Measurements from ENCODE around the gene CHMP2B.

Gene CHMP2B, protein sequence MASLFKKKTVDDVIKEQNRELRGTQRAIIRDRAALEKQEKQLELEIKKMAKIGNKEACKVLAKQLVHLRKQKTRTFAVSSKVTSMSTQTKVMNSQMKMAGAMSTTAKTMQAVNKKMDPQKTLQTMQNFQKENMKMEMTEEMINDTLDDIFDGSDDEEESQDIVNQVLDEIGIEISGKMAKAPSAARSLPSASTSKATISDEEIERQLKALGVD

DNA sequence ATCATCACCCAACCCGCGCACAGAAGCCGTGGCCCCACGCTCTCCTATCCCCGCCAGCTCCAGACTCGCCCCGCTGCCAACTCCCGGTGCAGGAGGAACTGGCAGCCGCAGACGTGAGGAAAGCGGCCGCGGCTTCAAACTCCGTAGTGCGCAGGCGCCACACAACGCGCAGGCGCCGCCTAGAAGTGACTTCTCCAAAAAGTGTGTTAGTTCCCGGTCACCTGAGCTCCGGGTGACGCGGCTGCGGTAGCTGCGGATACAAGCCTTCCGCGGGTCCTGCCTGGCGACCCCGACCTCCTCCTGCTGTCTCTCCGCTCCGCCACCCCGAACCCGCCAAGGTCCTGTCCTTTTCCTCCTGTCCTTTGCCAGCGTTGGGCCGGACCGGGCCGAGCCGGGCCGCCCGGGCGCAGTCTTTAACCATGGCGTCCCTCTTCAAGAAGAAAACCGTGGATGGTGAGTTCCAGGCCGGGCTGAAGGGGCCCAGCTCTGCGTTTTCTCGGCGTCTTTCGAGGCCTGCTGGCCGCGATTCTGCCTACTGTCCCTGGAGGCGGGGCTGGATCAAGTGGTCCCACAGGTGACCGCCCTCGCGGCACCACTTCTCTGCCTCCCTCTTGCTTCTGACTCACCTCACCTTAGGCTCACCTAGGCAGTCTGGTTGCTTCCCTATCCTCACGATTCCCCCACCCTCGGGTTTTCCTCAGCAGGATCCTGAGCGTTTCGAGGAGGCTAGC is at the start of gene CHMP2B:
Gene CHMP2B (plus strand): TSS at position 206 of the 731 bp plus-strand sequence. CDS start 214 bp downstream, at position 420.
- peak; percentile 96 for DNase-seq

DNA sequence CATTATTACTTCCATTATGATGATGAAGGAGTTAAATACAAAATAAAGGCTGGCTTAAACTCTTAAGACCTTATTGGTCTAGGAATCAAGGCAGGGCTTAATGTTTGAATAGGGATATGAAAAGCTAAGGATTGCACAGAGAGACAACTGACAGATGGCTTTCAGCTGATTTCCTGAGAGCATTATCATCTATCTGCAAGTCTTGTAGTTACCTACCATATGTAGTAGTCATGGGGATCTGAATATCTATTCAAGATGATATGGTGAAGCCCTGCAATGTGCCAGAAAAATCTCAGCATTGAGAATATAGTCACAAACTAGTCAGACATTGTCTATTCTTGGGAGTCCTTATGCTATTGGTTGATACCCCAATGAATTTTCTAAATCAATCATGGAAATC is 47.5 kb upstream of the CHMP2B start:
- no peak for DNase-seq

DNA sequence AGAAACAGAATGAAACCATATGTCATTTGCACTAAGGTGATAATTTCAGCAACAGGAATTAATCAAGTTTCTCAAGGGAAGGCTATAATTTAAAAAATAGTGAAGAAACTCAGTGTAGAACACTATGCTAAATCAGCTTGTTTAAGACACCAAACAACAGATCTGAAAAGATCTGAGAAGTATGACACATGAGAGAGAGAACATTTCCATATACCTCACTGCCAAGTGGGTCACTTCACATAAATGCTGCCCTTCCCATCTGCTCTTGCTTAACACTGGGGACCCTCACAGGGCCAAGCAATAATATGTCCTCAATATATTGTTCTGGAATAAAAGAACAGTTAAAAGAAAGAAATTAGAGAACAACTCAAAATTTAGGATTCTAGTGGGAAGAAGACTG is 45.6 kb upstream of the CHMP2B start:
- DNase-seq = no peak

DNA sequence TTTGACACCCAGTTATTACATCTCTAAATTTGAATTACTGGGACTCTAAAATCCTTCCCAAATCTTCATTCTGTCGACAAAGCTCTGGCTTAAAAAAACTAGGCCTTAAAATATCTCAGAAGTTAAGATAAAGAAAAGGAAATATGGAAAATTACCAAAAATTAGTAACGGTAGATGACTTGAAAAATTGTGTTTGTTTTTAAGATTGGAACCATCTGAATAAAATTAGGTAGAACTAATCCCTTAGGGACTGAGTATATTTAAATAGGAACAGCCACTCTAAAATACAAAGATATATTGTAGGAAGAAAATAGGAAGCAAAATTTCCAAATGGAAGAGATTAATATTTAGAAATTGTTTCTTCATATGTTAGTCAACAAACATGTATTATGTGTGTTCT is 45.1 kb upstream of the CHMP2B start:
- DNase-seq = no peak

DNA sequence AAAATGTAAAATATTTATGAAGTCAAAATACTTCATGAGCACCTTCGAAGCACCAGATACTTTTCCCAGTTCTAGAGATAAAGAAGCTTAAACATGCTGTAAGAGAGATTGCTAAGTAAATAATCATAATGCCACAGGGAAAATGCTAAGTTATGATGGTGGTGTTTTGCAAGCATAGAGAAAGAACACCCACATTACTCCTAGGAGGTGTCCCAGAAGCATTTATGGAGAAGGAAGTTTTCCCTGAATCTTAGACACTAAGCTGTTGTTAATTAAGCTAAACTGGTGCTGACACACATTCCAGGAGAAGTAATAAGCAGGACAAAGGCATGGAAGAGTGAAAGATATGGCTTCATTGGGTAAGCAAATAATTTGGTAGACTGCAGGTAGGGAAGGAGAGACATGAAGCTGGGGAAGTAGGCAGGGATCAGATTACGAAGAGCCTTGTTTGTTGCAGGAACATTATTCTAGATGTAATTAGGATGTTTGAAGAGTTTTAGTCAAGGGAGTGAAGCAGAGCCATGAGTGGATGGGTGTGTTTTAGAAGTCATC is 40.4 kb upstream of the CHMP2B start:
- DNase-seq = no peak

DNA sequence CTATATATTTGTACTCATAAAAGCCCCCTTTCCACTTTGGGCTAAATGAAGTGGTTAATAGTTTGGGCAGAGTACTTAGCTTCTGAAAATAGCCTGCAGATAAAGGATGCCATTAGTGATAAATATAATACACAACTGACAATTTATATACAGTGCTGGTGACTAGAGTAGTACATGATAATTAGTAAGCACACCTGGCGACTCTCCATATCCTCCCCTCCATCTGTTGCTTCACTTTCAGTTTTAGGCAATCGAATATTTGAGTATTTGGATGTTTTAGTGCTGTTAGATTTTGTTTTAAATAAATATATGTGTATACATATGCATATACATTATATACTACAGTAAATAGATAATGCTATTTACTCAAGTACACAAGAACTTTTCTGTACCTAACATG is 35.9 kb upstream of the CHMP2B start:
- no peak for DNase-seq

DNA sequence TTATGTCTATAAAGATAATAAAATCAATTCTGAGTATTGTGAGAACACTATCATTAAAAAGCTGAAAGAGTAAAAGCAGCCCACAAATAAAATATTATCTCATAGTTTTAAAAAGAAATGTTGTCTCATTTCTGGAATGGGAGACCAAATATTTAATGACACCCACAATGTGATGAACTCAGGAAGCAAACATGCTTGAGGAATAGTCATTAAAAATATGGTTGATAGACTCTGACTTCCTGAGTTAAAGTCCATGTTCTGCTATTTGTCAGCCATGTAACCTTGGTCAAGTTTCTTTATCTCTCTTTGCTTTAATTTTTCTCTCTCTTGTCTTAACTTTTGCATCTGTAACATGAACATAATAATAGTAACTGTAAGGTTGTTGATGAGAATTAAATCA is 35.5 kb upstream of the CHMP2B start:
- no peak for DNase-seq

DNA sequence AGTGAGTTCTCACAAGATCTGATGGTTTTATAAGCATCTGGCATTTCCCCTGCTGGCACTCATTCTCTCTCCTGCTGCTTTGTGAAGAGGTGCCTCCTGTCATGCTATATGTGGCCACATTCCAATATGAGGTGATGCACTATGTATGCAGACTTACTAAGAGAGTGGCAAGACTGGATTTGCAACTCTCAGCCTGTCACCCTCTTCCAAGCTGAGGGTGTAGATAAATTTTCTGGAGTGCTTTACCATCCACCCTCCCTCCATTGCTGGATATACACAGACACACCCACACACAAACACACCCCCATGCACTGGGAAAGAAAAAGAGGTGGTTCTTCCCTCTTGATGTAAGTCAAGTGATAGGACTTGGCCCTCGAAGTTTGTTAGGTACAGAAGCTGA is 30.2 kb upstream of the CHMP2B start:
- DNase-seq = no peak

DNA sequence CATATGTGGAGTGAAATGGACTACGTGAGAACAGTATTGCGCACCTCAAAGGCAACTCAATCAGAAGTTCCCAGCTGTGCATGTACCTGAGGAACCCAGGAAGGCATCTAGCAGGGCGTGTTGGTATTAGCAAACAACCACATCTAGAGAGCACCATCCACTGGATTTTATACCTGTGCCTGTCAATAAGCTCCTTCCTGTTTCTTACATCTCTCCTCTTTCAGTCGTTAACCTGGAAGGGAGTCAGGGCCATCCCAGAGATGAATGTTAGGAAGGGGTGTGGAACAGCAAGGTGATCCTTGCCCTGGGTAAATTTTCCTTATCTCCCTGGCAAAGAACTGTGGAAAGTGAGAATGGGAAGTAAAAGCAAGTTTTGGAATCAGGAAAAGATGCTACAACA is 29.6 kb upstream of the CHMP2B start:
- DNase-seq = no peak

DNA sequence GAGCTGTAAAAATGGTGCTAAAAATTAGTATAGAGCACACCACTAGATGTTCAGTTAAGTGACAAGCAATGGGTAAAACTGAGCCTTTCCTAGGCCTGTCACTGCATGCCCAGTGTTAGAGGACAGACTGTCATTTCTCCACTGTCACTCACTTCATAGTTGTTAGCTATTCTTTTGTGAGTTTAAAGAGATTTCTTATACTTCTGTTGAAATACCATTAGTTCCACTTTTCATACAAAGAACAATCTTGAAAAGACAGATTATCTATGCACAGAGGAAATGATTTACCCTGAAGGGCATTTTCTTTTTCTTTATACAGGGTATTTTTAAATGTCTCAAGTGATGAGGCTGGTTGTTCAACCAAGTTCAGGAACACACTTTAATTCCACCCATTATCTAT is 28.3 kb upstream of the CHMP2B start:
- no peak for DNase-seq

DNA sequence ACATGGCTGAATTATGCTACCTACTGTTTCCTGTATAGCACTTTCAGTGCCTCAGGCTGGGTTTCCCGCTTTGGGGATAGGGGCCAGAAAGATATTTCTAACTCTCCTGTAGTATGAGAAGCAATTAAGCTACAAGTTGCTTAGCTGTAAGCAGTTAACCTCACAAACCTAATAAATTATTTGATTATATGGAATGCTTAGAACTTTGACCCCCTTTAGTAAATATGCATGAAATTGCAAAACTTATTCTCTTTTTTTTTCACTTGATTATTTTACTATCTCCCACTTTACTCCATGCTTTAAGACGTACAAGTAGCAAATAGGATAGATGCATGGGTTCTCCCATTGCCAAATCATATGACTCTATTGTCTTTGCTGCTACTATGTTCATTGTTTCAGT is 27.5 kb upstream of the CHMP2B start:
- no peak for DNase-seq

DNA sequence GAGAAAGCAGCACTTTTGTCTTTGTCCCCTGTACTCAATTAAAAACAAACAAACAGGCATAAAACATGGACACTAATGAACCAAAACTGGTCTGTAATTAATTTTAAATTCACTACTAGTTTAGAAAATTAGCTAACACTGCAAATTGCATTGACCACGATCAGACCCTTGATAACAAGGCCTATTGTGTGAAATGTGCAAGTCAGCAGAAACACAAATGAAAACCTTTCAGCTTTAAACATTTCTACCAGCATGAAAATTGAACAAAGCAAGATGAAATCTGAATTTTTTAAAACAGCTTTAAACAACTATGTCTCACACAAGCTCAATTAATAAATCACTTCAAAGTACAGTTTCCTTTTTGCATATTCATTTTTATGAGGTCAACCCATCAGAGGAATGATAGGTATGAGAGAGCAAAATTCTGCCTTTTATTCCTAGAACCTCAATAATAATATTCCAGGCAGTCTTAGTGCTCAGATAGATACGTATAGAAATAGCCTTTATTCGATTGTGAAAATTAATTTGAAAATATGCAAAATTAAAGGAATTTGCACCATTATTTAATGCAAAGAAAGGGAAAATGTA is 27.0 kb upstream of the CHMP2B start:
- DNase-seq = no peak

DNA sequence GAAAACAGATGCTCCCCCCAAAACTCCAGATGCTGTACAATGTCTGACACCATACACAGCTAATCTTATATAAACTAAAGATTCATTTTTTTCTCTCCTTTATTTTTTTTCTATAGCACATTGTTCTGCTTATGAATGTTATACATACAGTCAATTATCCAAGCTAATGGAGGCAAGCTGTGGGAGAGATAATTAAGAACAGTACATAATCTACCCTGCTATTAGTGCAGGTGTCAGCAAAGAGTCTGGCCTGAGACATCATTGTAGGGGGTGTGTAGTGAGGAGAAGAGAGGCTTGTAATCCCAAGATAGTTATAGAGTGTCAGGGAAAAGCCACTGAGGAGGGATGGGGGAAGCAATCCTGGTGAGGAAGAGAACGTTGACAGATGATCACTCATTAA is 25.4 kb upstream of the CHMP2B start:
- no peak for DNase-seq

DNA sequence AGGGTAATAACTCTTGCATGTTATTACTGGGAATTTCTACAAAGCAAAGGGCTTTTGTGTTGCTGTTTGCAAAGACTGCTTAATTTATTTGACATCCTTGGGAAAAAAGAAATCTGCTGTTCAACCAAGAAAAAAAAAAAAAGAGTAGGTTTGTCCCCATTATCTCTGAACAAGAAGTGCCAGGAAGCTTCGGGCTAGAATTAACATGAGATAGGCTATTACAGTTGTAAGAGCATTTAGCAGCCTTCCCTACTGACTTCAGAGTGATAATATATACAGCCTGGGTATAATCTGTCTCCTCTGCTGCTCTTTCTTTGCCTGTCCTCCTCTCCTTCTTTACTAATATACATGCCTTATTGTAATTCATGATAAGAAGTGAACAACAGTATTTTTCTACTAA is 23.3 kb upstream of the CHMP2B start:
- DNase-seq = no peak

DNA sequence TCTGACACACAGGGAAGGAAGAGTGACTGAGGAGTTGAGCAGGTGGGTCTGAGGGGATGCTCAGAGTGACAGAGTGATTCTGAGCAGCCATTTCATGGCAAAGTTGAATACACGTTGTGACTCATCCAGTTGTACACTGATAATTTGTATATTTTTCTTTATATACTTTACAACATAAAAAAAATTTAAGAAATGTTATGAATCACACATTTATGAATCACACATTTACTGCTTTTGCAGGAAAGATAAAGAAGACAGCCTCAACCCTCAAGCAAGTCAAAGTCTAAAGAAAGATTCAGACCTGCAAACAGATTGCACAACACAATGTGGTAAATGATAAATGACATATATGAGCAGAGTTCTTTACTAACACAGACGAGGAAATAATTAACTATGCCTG is 21.0 kb upstream of the CHMP2B start:
- no peak for DNase-seq

DNA sequence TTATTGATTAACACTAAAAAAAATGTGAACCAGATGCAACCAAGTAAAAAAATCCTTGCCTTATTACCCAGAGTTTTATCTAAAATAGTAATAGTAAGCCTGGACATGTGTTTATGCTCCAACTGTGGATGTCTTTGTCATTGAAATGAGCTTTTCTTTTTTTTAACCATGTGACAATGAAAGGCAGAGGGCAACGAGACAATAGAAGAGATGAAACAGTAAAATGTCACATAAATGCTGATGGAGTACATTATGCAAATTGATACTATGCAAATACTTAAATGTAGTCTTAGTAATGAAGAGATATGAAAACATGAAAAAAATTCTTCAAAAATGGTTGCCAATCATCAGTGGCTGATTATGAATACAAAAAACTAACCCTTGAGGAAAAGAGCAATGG is 20.5 kb upstream of the CHMP2B start:
- no peak for DNase-seq

DNA sequence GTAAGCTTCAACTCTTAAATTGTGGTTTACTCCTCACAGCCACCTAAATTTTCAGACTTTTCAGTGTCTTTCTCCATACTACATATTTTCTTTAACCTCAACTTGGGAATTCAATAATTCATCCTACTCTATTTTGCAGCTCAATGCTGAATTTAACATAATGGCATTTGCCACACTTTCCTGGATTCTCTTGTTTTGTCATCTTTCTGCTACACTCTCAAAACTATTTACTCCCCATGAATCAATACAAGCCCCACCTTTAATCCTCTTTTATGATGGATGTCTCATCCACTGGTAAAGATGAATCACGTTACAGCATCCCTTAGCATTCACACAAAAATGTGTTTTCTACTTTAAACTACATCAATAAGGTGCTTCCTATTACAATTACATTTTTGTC is 19.6 kb upstream of the CHMP2B start:
- DNase-seq = no peak

DNA sequence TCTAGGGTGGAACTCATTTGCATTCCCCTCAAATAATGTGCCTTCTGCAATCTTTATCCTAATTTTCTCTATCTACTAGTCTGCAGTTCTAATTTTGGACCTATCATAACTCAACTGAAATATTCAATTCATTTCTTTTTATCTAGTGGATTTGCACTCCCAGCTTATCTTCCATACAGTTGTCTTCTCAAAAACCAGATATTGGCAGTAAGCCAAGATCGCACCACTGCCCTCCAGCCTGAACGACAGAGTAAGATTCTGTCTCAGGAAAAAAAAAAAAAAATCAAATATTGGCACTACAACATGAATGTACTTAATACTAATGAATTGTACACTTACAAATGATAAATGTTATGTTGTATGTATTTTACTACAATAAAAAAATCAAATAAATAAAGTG is 18.0 kb upstream of the CHMP2B start:
- no peak for DNase-seq

DNA sequence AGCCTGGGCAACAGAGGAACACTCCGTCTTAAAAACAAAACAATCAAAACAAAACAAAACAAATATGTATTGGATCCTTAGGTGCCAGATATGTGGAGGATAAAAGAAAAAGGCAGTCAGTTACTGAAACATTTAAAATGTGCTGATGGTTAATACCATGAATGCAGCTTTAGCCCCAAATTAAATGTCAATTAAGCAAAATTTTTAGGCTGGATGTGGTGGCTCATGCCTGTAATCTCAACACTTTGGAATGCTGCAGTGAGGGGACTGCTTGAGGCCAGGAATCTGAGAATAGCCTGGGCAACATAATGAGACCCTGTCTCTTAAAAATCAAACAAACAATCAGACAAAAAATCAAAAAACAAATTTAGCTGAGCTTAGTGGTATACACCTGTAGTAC is 8.5 kb upstream of the CHMP2B start:
- no peak for DNase-seq

DNA sequence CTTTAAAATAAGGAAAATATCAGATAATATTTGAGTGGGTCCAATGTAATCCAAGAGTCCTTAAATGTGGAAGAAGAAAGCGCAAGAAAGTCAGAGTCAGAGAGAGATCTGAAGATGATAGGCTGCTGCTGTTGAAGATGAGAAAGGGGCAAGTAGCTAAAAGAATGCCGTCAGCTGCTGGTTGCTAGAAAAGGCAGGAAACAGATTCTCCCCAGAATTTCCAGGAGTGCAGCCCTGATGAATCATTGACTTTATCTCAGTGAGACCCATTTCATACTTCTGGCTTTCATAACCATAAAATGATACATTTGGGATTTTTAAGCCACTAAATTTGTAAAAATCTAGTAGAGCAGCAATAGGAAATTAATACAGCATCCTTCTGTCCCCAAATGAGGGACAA is 7.5 kb upstream of the CHMP2B start:
- DNase-seq = no peak

DNA sequence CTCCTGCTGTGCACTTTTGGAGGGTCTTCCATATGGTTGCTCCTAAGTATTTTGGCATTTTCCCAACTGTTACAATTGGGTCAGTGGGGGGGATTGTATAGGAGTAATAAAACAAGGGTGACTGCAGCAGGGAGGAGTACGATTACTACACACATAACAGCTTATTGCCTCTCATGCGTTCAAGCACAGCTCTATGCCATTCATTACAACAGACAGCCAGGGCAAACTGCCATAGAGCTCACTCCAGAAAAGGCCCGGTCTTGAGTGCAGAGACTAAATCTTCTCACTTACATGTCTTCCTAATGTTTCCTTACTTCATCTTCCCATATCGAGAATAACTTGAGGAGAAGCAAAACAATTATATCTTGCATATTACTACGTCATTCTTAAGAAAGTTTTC is 1.4 kb upstream of the CHMP2B start:
- DNase-seq = no peak

DNA sequence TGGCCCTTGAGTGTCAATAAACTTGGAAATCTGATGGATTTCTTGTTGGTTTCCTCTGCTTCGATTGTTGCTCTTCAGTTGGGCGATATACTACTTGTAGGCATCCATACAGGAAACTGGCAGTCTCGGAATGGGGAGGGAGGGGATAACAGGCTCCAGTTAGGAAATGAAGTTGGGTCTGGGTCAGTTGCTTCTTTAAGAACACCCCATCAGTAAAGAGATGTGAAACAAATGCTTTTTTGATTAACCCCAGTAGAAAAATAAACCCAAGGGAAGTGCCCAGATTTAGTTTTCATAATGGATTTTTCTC is 681 bp downstream of the CHMP2B start:
- DNase-seq = no peak

DNA sequence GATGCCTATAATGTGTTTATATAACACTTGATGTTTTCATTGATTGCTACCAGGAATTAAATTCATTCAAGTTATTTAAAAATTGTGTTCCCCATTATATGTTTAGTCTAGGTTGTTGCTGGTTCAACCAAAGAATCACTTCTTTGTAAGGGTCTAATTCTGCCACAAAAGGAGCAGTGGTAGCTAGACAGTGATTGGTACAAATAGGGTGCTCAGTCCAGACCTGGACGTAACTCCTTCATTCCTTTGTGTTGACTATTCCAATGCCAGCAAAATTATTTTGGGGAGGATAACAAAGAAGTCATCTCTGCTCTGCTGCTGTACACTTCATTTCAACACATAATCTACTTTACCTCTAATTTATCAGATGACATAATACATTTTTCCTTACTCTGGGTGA is 1.2 kb downstream of the CHMP2B start:
- DNase-seq = no peak

DNA sequence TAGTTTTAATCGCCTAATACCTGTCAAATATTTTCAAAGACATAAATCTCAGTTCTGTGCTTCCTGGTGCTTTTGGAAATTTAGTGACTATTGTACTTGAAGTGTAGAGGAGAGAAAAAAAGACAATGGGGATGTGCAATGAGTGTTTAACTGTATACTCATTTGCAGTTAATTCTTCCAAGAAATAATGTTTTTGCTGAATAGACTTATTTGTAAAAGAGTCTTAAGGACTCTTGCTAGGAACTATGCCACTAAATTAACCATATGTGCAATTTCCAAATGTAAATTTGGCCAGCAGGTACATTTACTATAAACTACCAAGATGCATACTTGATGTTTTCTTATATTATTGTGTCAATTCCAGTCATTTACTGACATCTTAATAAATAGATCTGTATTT is 2.0 kb downstream of the CHMP2B start:
- DNase-seq = no peak

DNA sequence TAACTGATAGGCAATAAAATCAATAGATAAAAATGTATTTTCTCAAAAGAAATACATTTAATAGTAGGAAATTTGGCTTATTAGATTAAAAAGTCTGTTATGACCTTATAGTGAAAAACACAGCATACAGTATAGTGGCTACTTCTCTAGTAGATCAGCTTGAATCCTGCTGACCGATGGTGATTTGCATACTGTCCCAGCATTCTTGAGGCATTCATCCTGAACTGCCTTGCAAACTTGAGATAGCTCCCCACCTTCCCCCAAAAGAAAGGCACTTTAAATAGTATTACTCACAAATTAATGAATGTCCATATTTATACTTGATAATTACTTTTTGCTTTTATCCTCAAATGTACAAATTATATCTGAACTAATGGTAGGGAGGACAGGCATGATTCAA is 6.7 kb downstream of the CHMP2B start:
- no peak for DNase-seq
